H1 (cell line): Measurements from ENCODE around the gene TGM3. TPM values are rescaled to one million over a fixed set of nuclear protein-coding genes. Genes with fewer than 3 reads are reported as not detected.

Experiments
- CBX8 ChIP-seq: fragments of 300-800, 300-1000 bp; sonication (generic); IDR thresholded peaks from 2 replicates; pipeline ENCODE4 v1.7.1; 2016; ENCODE audit warnings: low read depth, low read length, borderline replicate concordance
- HDAC2 ChIP-seq, 2 experiments: fragments of 300-600 bp in 1 of 2; sonication (generic) in 1 of 2; IDR thresholded peaks; 2 replicates each; pipeline ENCODE4 v1.6.1; 2011 to 2012; ENCODE audit warnings: low read depth in 2 of 2, low read length in 2 of 2, mild to moderate bottlenecking in 2 of 2, moderate library complexity in 2 of 2, borderline replicate concordance in 1 of 2, inconsistent platforms in 1 of 2
- NANOG ChIP-seq: IDR thresholded peaks from 2 replicates; pipeline ENCODE4 v1.6.1; 2011; ENCODE audit warnings: low read length, low read depth, mild to moderate bottlenecking, inconsistent platforms; ENCODE audit not compliant: insufficient read depth, poor library complexity, severe bottlenecking
- RAD21 ChIP-seq, 2 experiments: IDR thresholded peaks in 1 of 2; conservative IDR thresholded peaks in 1 of 2; 2 replicates each; pipeline ENCODE4 v1.6.1; 2011; ENCODE audit warnings: low read depth in 2 of 2, low read length in 2 of 2, improper control_type of control experiment in 1 of 2, inconsistent platforms in 1 of 2, mild to moderate bottlenecking in 1 of 2, moderate library complexity in 1 of 2
- RBBP5 ChIP-seq: IDR thresholded peaks from 2 replicates; pipeline ENCODE4 v1.7.1; 2012; ENCODE audit warnings: low read depth, mild to moderate bottlenecking, inconsistent platforms, low read length, moderate library complexity, borderline replicate concordance
- YY1 ChIP-seq: IDR thresholded peaks from 2 replicates; pipeline ENCODE4 v1.6.1; 2011; ENCODE audit warnings: low read depth, mild to moderate bottlenecking, low read length
- polyA plus RNA-seq, 7 experiments: library from polyadenylated mRNA; depleted of rRNA in 3 of 7; stranded (reverse) in 5 of 7; unstranded in 2 of 7; fragments of >200 nt in 5 of 7; fragments of 200-250 nt in 2 of 7; gene quantifications; 1 replicate in 5 of 7; 2 replicates in 1 of 7; 4 replicates in 1 of 7; pipeline versions ENCODE4 v1.2.1 to v1.2.3, GENCODE V29; 2011 to 2013; ENCODE audit warnings: missing spikeins in 2 of 7, mixed read lengths in 2 of 7
- total RNA-seq: library from RNA; stranded (reverse); fragmentation: NEBNext Ultra II Directional; extraction: Animal tissue kit (Norgen Biotek cat#: 25700); gene quantifications from 2 replicates; pipeline ENCODE4 v1.2.1, GENCODE V29; 2021
- TF ChIP-seq, protein P1 (sequence below): IDR thresholded peaks from 2 replicates; pipeline ENCODE4 v1.6.1; 2012; ENCODE audit warnings: low read length, inconsistent platforms
- TF ChIP-seq, protein P2 (sequence below), 3 experiments: IDR thresholded peaks; 1 replicate in 2 of 3; 2 replicates in 1 of 3; pipeline versions ENCODE4 v1.5.1 to v1.6.1; 2011; ENCODE audit warnings: low read length in 3 of 3, mild to moderate bottlenecking in 3 of 3, inconsistent platforms in 2 of 3, low read depth in 1 of 3, moderate library complexity in 1 of 3; ENCODE audit not compliant: insufficient read depth in 1 of 3; ENCODE audit errors: control extremely low read depth in 1 of 3

The TGM3 gene
- total and polyA plus RNA-seq, 2 of the 8 experiments (the other 6 are each of a cell fraction or from before 2014, with no cell fraction given): 0.12 TPM; not detected in 1

DNA sequence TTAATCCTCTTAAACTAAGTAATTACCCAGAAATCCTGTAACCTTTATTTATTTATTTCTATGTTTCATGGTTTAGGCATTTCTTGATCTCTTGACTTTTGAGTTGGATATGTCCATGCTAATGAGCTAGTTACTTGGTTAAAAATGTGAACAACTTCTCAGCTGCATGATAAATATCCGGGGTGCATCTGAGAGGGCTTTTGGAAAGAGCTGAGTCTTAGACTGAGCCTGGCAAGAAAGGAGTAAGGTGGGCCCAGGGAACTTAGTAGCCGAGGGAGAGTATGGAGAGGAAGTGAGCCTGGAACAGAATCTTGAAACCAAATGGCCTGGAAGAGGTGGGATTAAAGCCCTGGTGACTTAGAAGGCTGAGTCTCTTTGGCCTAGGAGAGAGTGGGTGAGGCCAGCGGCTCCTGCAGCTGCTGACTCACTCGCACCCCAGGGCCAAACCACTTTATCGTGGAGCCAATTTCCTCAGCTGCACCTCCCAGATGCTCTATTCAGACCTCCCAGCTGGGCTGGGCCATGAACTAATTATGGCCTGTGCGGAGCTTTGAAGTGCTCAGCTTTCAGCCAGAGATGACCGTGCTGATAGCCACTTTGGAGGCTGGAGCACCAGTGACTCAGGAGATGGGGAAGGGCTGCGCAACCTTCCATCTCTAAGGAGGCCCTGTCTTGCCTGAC lies 19.1 kb downstream of the TGM3 start (continued):
- TF ChIP-seq, protein P1, sequence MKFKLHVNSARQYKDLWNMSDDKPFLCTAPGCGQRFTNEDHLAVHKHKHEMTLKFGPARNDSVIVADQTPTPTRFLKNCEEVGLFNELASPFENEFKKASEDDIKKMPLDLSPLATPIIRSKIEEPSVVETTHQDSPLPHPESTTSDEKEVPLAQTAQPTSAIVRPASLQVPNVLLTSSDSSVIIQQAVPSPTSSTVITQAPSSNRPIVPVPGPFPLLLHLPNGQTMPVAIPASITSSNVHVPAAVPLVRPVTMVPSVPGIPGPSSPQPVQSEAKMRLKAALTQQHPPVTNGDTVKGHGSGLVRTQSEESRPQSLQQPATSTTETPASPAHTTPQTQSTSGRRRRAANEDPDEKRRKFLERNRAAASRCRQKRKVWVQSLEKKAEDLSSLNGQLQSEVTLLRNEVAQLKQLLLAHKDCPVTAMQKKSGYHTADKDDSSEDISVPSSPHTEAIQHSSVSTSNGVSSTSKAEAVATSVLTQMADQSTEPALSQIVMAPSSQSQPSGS: no peak
- TF ChIP-seq HDAC2 (IDR thresholded peaks at IDR 0.05; ENCODE audit: borderline replicate concordance in 1 of 2, low read depth in 2 of 2, low read length in 2 of 2): no peak
- no peak for TF ChIP-seq RBBP5
- no peak for TF ChIP-seq CBX8
- no peak for TF ChIP-seq RAD21 (IDR thresholded peaks at IDR 0.05 in 1 of 2, conservative IDR thresholded peaks at IDR 0.05 in 1 of 2; ENCODE audit: low read depth in 2 of 2, low read length in 2 of 2)
- no peak for TF ChIP-seq YY1
- TF ChIP-seq, protein P2, sequence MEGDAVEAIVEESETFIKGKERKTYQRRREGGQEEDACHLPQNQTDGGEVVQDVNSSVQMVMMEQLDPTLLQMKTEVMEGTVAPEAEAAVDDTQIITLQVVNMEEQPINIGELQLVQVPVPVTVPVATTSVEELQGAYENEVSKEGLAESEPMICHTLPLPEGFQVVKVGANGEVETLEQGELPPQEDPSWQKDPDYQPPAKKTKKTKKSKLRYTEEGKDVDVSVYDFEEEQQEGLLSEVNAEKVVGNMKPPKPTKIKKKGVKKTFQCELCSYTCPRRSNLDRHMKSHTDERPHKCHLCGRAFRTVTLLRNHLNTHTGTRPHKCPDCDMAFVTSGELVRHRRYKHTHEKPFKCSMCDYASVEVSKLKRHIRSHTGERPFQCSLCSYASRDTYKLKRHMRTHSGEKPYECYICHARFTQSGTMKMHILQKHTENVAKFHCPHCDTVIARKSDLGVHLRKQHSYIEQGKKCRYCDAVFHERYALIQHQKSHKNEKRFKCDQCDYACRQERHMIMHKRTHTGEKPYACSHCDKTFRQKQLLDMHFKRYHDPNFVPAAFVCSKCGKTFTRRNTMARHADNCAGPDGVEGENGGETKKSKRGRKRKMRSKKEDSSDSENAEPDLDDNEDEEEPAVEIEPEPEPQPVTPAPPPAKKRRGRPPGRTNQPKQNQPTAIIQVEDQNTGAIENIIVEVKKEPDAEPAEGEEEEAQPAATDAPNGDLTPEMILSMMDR (IDR thresholded peaks at IDR 0.05; ENCODE audit: control extremely low read depth in 1 of 3, insufficient read depth in 1 of 3, low read depth in 1 of 3, low read length in 3 of 3): no peak
- no peak for TF ChIP-seq NANOG
